PC-9 (cell line): Measurements from ENCODE around the gene CMTM6. TPM values are rescaled to one million over a fixed set of nuclear protein-coding genes. Genes with fewer than 3 reads are reported as not detected.

Experiments used
- BruUV-seq: library from RNA; stranded (reverse); fragments of 400-500 nt; replicated peaks from 2 replicates; lab custom pipeline; 2021; lab: Mats Ljungman, UMichigan
- CTCF ChIA-PET: fragments of 300-600 bp; sonication (Branson Sonifier 250); formaldehyde crosslinking; loops from one replicate; lab custom pipeline; 2022; ENCODE audit warnings: antibody characterized with exemption; lab: Charles Lee
- POLR2A ChIA-PET: fragments of 300-600 bp; sonication (Branson Sonifier 250); formaldehyde crosslinking; loops from one replicate; lab custom pipeline; 2022; ENCODE audit warnings: antibody characterized with exemption; ENCODE audit not compliant: unreplicated experiment; lab: Charles Lee
- DNase-seq, 2 experiments: peaks; one replicate each; pipeline versions ENCODE4 v3.0.0 to v3.0.0-alpha.2; 2015 to 2022; ENCODE audit warnings: mixed read lengths in 1 of 2
- H2AFZ ChIP-seq: fragments of 200-600 bp; sonication (generic); 2 replicates; pipeline ENCODE4 v1.8.1; 2017; ENCODE audit warnings: antibody characterized with exemption
- H3F3A ChIP-seq: fragments of 200-600 bp; sonication (generic); 2 replicates; pipeline ENCODE4 v1.8.1; 2017; ENCODE audit warnings: antibody characterized with exemption, mild to moderate bottlenecking, low read depth; ENCODE audit not compliant: insufficient read depth
- H3K27ac ChIP-seq: fragments of 200-600 bp; sonication (generic); 2 replicates; pipeline ENCODE4 v1.6.1; 2016; ENCODE audit warnings: mixed run types
- H3K27me3 ChIP-seq: fragments of 200-600 bp; sonication (generic); 2 replicates; pipeline ENCODE4 v1.6.1; 2016; ENCODE audit warnings: low read depth, mixed run types; ENCODE audit not compliant: insufficient read depth
- H3K36me3 ChIP-seq: fragments of 200-600 bp; sonication (generic); 2 replicates; pipeline ENCODE4 v1.6.1; 2016; ENCODE audit warnings: low read depth, mixed run types
- H3K4me1 ChIP-seq: fragments of 200-600 bp; sonication (generic); replicated peaks from 2 replicates; pipeline ENCODE4 v1.6.1; 2016; ENCODE audit warnings: mixed run types; ENCODE audit not compliant: insufficient read depth
- H3K4me2 ChIP-seq: fragments of 200-600 bp; sonication (generic); 2 replicates; pipeline ENCODE4 v1.6.1; 2017; ENCODE audit warnings: mixed run types
- H3K4me3 ChIP-seq: fragments of 200-600 bp; sonication (generic); 2 replicates; pipeline ENCODE4 v1.6.1; 2016; ENCODE audit warnings: mixed run types
- H3K79me2 ChIP-seq: fragments of 200-600 bp; sonication (generic); 2 replicates; pipeline ENCODE4 v1.6.1; 2017; ENCODE audit warnings: low read depth, mixed run types
- H3K9me2 ChIP-seq: fragments of 200-600 bp; sonication (generic); 2 replicates; pipeline ENCODE4 v1.8.1; 2017; ENCODE audit warnings: mild to moderate bottlenecking; ENCODE audit not compliant: insufficient read depth
- H3K9me3 ChIP-seq: fragments of 200-600 bp; sonication (generic); 2 replicates; pipeline ENCODE4 v1.8.1; 2016; ENCODE audit warnings: low read depth; ENCODE audit not compliant: insufficient read depth
- H4K20me1 ChIP-seq: fragments of 200-600 bp; sonication (generic); 2 replicates; pipeline ENCODE4 v1.8.1; 2017; ENCODE audit not compliant: insufficient read depth
- EZH2 ChIP-seq: fragments of 200-600 bp; sonication (generic); IDR thresholded peaks from 2 replicates; pipeline ENCODE4 v1.8.0; 2017; ENCODE audit warnings: antibody characterized with exemption, low read depth
- intact Hi-C: fragments of 100-400 bp; cut with micrococcal nuclease; formaldehyde crosslinking; loops from one replicate; pipeline ENCODE4 v1.10.0; 2022; ENCODE audit not compliant: unreplicated experiment
- total RNA-seq: library from RNA; stranded (reverse); gene quantifications from 2 replicates; pipeline ENCODE4 v1.2.3, GENCODE V29; 2021
- TF ChIP-seq, protein P1 (sequence below): fragments of 200-600 bp; sonication (generic); conservative IDR thresholded peaks from 2 replicates; pipeline ENCODE4 v1.6.1; 2017; ENCODE audit warnings: mixed run types, antibody characterized with exemption, mild to moderate bottlenecking, moderate library complexity

The CMTM6 gene
- total RNA-seq, 1 experiment from 2014 or later = 69.4 TPM

- Histone ChIP-seq H3K4me1 (no peaks in the 10 kb centered on the region), H3F3A (no peaks in the 10 kb centered on the region), H3K27ac (no peak overlapping the region), H3K4me2 (no peak overlapping the region), H3K9me3 (no peaks in the 10 kb centered on the region), H3K4me3 (no peak overlapping the region), H3K27me3 (no peaks in the 10 kb centered on the region), H2AFZ (no peak overlapping the region), H3K79me2 (no peaks in the 10 kb centered on the region; the same call in 1 of the 2 replicates), H4K20me1 (no peaks in the 10 kb centered on the region), H3K36me3 (no peaks in the 10 kb centered on the region), H3K9me2 (no peaks in the 10 kb centered on the region)
- ChIA-PET POLR2A (no interaction called here), CTCF (no interaction called here)
- no TSS peak for BruUV-seq
- intact Hi-C loops = no loop called here
- TF ChIP-seq, protein P1, sequence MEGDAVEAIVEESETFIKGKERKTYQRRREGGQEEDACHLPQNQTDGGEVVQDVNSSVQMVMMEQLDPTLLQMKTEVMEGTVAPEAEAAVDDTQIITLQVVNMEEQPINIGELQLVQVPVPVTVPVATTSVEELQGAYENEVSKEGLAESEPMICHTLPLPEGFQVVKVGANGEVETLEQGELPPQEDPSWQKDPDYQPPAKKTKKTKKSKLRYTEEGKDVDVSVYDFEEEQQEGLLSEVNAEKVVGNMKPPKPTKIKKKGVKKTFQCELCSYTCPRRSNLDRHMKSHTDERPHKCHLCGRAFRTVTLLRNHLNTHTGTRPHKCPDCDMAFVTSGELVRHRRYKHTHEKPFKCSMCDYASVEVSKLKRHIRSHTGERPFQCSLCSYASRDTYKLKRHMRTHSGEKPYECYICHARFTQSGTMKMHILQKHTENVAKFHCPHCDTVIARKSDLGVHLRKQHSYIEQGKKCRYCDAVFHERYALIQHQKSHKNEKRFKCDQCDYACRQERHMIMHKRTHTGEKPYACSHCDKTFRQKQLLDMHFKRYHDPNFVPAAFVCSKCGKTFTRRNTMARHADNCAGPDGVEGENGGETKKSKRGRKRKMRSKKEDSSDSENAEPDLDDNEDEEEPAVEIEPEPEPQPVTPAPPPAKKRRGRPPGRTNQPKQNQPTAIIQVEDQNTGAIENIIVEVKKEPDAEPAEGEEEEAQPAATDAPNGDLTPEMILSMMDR = no peak
- TF ChIP-seq EZH2 = no peak
- no peak for DNase-seq
Observed at GRCh38 chr3:32488474-32489008, 14.1 kb downstream of the CMTM6 start.

GRCh38 chr3:32487781-32488473, 14.7 kb downstream of the CMTM6 start:
- H3F3A ChIP-seq = no peaks in the 10 kb centered on the region
- no peak for TF ChIP-seq EZH2
- TF ChIP-seq, protein P1 = no peak
- no peaks in the 10 kb centered on the region for H3K9me3 ChIP-seq
- no peaks in the 10 kb centered on the region for H4K20me1 ChIP-seq
- no peak overlapping the region for H3K4me2 ChIP-seq
- no peaks in the 10 kb centered on the region for H3K9me2 ChIP-seq
- CTCF ChIA-PET = no interaction called here
- no peaks in the 10 kb centered on the region for H3K36me3 ChIP-seq
- no peak overlapping the region for H3K27ac ChIP-seq
- no peaks in the 10 kb centered on the region for H3K4me1 ChIP-seq
- DNase-seq = no peak
- H3K79me2 ChIP-seq = no peaks in the 10 kb centered on the region
- no peak overlapping the region for H2AFZ ChIP-seq
- intact Hi-C loops = no loop called here
- no TSS peak for BruUV-seq
- POLR2A ChIA-PET = no interaction called here
- H3K4me3 ChIP-seq = no peak overlapping the region
- no peaks in the 10 kb centered on the region for H3K27me3 ChIP-seq

DNA sequence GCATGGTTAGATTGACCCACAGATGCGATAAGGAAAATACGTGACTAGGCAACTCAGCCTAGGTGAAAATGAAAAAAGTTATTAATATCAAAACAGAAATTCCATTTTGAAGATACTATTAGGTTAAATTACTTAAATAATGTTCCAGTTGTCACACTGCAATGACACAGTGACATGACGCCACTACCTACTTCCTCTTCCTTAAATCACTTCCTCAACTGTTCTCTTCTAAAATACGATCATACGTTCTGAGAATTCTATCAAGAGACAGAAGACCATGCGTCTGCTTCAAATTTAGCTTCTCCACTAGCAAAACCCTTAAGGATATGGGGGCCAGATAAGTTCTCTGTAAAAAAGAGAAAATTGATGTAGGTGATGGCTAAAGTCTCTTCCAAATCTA, 18.2 kb downstream of the CMTM6 start:
- no peak for DNase-seq
- no peaks in the 10 kb centered on the region for H3K27me3 ChIP-seq
- TF ChIP-seq, protein P1 = no peak
- TF ChIP-seq EZH2 = no peak
- intact Hi-C loops = no loop called here
- H3K4me2 ChIP-seq = no peak overlapping the region
- no peak overlapping the region for H3K4me3 ChIP-seq
- no peaks in the 10 kb centered on the region for H3K9me2 ChIP-seq
- CTCF ChIA-PET = no interaction called here
- H3F3A ChIP-seq = no peaks in the 10 kb centered on the region
- H3K4me1 ChIP-seq = no peaks in the 10 kb centered on the region; the same call in 1 of the 2 replicates
- H2AFZ ChIP-seq = no peak overlapping the region
- no peak overlapping the region for H3K27ac ChIP-seq
- H4K20me1 ChIP-seq = no peaks in the 10 kb centered on the region
- no peaks in the 10 kb centered on the region for H3K79me2 ChIP-seq
- no peaks in the 10 kb centered on the region for H3K9me3 ChIP-seq
- H3K36me3 ChIP-seq = no peaks in the 10 kb centered on the region
- POLR2A ChIA-PET = no interaction called here
- no TSS peak for BruUV-seq
